Raji (cell line): ENCODE results near the gene RNF166.

Experiments
- POLR2A ChIP-seq: IDR thresholded peaks from 2 replicates; pipeline ENCODE4 v1.6.1; 2011; ENCODE audit warnings: low read depth, low read length, control low read depth; ENCODE audit not compliant: insufficient read depth

The RNF166 gene, protein sequence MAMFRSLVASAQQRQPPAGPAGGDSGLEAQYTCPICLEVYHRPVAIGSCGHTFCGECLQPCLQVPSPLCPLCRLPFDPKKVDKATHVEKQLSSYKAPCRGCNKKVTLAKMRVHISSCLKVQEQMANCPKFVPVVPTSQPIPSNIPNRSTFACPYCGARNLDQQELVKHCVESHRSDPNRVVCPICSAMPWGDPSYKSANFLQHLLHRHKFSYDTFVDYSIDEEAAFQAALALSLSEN

GRCh38 chr16:88706229-88706964 is at the start of gene RNF166, which contains the start of gene CTU2:
TSS of gene RNF166 (minus strand) at chr16:88706408. CDS start at chr16:88706325, 83 bp downstream.
TSS of gene CTU2 (plus strand) at chr16:88706503. CDS start at chr16:88706531, 28 bp downstream.
- TF ChIP-seq POLR2A: peak; percentile 76

GRCh38 chr16:88754912-88755744 is 48.9 kb upstream of the RNF166 start:
- no peak for TF ChIP-seq POLR2A

DNA sequence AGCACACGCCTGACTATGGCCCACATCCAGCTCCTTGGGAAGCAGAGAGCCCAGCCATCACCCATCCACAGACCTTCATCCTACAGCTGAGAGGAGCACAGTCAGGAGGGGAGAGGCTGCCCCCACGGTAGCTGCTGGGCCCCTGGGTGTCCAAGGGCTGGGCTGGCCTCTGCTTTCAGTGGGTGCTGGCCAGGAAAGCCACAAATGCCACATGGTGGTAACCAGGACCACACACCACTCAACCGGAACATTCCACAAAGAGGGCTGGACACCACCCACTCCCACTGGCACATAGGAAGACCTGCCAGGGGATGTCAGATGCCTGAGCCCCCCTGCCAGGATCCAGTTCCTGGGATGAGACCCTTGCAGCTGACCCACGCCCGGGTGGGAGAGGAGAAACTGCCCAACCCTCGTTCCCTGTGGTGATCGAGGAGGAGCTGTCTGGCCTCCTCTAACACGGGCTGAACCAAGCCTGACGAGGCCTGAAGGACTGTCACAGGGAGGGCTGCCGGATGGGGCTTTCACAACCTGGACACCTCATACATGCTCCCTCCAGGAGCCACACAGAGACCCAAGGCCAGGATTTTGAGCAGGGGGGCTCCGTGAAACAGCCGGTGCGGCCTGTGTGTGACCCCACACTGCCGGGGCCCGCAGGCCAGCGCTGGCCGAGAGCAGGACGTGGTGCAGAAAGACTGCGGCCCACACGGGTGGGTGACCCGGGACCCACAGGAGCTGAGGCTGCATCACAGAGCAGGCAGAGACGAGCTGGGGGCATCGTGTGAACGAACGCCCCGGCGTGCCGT is 48.1 kb upstream of the RNF166 start:
- TF ChIP-seq POLR2A: no peak

GRCh38 chr16:88753602-88754001 is 47.4 kb upstream of the RNF166 start:
- no peak for TF ChIP-seq POLR2A

GRCh38 chr16:88753191-88753590 is 47.0 kb upstream of the RNF166 start:
- TF ChIP-seq POLR2A: no peak

DNA sequence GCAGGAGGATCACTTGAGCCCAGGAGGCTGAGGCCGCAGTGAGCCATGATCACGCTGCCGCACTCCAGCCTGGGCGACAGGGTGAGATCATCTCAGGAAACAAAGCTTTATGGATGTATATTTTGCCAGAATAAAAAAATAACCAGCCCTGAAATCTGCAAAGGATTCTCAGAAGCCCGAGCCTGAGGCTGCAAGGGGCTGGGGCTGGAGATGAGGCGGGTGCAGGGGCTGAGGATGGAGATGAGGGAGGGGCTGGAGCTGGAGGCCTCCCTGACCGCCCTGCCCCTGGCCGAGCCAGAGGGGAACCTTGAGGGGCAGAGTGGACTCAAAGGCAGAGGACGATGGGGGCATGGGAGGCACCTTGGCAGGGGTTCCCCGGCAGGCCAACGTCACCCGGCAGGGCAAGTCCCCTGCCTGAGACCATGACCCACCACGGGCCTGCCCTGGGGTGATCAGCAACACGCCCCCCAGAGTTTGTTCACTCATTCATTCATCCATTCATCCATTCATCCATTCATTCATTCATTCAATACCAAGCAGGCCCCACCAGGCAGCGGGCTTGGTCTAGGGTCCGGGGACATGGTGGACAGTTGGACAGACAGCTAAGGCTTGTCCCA is 46.3 kb upstream of the RNF166 start:
- TF ChIP-seq POLR2A: no peak

- no peak for TF ChIP-seq POLR2A
Observed at GRCh38 chr16:88750854-88751253, 44.6 kb upstream of the RNF166 start.

DNA sequence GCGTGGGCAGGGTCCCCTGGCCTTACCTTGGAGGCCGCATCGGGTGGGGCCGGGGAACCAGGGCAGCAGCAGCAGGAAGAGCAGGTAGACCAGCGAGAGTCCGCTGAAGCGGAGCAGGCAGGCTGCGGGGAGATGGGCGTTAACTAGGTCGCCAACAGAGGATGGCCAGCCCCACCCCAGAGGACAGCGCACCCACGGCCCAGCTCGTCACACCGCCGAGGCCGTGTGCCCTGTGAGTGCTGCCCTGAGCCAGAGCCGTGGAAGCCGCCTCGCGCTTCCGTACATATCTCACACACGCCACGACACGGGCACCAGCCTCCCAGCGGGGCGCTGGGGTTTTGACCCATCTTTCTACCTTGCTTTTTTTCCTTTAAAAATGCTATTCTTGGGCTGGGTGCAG is 43.1 kb upstream of the RNF166 start:
- TF ChIP-seq POLR2A: no peak

DNA sequence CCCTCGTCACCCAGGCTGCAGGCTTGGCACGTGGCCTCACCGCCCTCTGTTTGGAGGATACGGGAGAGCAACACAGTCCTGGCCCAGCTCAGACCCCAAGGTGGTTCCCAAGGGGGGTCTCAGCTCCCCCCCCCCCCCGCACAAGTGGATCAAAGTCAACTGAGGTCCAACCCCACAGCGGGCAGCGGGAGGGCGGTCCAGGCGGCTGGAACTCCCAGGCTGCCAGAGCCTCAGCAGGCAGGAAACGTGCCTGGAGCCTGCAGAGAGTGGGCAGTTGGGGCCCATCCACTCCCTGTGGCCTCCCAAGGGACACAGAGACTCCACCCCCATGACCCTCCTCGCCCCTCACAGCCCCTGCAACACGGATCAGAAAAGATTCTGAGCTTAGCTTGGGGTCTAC is 42.2 kb upstream of the RNF166 start:
- TF ChIP-seq POLR2A: no peak

DNA sequence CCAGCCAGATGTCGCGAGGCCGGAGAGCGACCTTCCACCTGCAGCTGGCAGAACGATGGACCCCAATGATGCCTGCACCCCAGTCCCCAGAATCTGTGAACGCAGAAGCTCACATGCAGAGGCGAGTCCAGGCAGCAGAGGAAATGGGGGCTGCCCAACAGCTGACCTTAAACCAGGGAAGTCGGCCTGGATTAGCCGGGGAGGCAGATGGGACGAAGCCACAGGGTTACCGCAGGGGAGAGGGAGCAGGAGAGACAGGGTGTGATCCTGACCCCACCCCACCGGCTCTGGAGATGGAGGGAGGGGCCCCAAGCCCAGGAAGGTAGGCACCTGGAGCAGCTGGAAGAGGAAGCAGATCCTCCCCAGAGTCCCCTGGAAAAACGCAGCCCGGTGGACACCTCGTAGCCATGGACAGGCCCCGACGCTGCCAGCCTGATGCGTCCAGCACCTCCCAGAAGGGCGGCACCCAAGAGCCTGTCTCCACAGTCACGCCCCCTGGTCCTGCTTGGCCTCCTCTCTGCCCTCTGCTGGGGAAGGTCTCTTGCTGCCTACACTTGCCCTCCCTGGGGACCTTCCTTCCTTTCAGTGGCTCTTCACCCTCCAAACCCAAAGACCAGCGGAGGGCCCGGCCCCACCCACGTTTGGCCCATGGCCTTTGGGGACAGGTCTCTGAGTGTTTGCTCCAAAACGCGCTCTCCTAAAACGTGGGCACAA is 41.5 kb upstream of the RNF166 start:
- TF ChIP-seq POLR2A: no peak

GRCh38 chr16:88746506-88746905 is 40.3 kb upstream of the RNF166 start:
- no peak for TF ChIP-seq POLR2A

DNA sequence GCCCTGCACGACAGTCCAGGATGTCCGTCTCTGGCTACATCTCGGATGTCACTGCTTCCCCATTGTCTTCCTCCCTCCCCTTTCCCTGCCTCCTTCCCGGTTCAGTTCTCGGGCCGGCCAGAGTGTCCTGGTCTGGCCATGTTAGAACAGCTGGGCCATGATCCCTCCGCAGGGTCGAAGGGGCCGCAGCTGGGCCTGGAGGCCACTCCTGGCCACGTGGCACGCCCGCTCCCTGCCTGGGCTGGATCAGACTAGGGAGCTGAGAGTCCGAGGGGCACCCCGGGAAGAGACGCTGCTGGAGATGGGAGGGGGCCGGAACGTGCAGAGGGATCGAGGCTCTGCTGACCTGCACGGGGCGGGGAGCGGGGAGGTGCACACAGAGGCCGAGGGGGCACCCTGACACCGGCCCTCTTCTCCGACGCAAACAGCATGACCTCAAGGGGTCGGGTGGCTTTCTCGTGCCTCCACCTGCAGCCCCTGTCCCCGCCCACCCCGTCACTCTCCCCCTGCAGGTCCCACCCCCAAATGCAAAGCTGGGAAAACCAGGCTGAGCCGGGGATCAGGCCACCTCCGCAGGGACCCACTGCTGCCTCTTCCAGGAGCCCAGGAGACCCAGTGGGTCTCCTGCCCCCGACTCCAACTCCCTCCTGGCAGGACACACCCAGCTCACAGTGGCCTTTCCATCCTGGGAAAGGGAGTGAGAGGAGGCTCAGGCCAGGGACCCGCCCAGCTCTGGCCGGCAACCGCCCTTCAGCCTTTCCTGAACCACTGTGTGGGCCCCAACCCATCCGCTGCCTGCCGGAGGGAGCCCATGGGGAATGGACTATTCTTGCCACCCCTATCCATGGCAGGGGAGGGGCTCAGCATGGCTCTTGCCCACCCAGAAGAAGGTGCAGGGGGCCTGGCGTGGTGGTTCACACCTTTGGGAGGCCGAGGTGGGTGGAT is 38.6 kb upstream of the RNF166 start:
- TF ChIP-seq POLR2A: no peak
